IPS DF 4.7 (cell line): ENCODE measurements around the gene DAZAP1.

Source experiments
- DNase-seq: peaks from one replicate; pipeline ENCODE4 v3.0.0-alpha.2; 2013; ENCODE audit warnings: low spot score; ENCODE audit errors: extremely low read depth

The DAZAP1 gene

DNA sequence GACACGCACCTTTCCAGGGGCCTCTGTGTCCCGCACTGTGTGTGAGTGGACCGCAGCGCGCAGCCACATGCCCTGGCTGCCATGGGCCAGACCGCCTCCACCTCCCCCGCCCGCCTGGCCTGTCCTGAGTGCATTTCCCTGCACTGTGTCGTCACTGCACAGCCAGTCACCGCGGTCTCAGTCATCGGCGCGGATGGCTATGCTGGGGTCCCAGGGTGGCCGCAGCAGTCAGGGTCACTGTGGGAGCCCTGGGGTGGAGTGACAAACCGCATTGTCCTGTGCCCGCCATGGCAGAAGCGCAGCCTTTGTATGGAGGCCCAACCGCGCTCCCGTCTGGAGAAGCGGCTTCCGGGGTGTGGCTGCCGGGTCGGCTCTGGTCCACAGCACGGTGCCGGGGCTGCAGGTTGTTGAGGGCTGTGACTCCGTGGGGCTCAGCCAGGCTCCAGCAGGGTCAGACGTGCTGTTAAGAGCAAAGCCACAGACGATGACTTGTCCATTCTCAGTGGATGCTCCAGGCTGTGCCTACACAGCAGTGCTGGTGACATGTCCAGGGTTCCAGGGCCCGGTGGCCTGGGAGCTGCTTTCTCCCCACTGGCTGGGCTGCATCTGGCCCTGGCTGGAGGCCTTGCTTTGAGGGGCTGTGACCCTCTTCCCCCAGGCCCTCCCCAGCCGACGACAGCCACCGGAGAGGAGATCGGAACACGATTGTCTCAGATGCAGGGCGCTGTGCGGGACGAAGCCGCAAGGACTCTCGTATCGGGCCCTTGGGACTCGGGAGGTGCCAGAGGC is 30.0 kb upstream of the DAZAP1 start:
- no peak for DNase-seq

DNA sequence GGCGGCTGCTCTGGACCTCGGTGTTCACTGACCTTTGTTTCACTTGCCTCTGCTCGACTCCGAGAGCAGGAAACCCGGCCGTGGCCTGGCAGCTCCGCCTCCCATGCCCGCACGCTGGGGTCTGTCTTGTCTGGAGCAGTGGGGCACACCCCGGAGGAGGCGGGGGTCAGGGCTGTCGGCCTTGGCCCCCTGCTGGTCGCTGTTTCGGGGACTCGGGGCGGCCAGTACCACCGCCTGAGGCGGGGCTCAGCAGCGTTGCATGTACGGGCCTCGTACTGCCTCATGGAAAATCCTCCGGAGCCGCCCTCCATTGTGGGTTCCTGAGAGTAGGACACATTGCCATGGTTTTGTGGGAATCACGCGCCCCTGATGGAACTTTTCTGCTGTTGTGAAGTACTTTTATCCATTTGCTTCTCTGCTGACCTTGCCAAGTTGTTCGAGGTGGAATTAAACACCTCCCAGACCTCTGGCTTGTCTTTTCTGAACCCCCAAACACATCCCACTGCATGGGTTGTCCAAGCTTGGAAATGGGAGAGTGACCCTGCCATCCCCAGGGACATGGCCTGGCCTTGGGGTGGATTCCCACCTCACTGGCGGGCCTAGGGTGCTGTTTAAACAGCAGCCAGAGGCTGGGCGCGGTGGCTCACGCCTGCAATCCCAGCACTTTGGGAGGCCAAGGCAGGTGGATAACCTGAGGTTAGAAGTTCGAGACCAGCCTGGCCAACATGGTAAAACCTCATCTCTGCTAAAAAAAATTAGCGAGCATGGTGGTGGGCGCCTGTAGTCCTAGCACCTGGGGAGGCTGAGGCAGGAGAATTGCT is 29.2 kb upstream of the DAZAP1 start:
- no peak for DNase-seq

- DNase-seq = no peak
These were observed 28.1 kb upstream of the DAZAP1 start for GRCh38 chr19:1379126-1379905.

- DNase-seq = no peak
These were observed 27.4 kb upstream of the DAZAP1 start for GRCh38 chr19:1379961-1380489.

DNA sequence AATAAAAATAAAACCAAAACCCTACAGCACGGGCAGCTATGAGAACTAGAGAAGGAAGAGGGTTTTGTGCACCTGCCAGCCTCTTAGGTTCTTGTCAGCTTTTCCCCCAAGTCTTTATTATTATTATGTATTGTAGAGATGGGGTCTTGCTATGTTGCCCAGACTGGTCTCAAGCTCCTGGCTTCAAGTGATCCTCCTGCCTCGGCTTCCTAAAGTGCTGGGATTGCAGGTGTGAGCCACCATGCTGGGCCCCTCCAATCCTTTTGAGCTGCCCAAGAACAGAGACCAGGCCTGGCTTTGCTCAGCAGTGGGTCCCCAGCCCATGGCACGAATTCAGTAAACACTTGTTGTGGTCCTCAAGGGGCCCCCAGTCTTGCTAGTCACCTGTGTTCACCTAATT is 25.1 kb upstream of the DAZAP1 start:
- no peak for DNase-seq

DNA sequence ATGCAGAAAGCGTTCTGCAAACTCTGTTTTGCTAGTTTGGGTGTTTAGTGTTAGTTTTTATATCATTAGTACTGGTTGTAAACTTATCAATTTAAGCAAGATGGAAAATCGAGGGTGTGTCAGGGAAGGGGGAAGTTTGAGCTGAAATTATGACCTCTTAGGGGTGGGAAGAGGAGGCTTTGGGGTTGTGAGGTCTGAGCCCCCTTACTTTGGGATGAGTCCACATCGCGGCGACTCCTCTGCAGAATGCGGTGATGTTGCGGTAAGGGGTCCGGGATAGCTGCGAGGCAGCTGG is 24.4 kb upstream of the DAZAP1 start:
- DNase-seq = no peak

GRCh38 chr19:1383312-1384084 is 23.9 kb upstream of the DAZAP1 start, which contains the start of gene NDUFS7:
TSS of gene NDUFS7 (plus strand) at chr19:1383907. CDS start at chr19:1383927, 20 bp downstream.
- DNase-seq = no peak

DNA sequence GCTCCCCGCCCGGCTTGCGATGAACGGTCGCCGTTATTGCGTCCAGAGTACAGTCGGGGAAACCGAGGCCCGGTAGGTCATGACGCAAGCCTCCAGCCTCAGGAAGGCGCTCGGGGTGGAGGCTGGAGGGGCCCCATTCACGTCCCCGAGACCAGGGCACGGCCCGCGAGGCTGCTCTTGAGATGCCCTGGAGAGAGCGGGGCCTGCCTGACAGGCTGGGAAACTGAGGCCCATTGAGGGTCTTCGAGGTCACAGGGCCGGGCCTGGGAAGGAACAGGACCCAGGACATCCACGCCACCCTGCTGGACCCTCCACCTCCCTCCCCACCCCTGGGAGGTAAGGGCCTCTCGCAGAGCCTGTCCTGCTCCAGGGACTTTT is 23.3 kb upstream of the DAZAP1 start:
- DNase-seq = no peak

DNA sequence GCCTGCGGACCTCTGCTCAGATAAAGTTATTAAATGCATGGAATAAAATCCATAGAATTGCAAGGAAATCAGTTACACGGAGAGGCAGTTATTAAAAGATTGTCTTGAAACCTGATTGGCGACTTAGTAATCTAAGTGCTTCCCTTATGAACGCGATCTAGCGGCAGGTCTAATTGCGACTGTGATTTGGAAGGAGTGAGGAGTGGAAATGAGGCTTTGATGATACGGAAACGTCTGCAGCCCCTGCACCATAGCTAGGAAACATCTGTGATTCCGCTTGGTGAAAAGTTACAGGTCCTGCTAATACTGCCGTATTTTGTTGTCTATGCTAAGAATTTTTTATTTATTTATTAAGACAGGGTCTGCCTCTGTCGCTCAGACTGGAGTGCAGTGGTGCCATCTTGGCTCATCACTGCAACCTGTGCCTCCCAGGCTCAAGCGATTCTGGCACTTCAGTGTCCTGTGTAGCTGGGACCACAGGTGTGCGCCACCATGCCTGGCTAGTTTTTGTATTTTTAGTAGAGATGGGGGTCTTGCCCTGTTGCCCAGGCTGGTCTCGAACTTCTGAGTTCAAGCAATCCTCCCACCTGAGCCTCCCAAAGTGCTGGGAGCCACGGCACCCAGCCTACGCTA is 22.8 kb upstream of the DAZAP1 start:
- DNase-seq = no peak

GRCh38 chr19:1385816-1386215 is 21.6 kb upstream of the DAZAP1 start:
- DNase-seq = no peak

- no peak for DNase-seq
These were observed 20.3 kb upstream of the DAZAP1 start for GRCh38 chr19:1386945-1387683.

- no peak for DNase-seq
These were observed 19.4 kb upstream of the DAZAP1 start for GRCh38 chr19:1387684-1388636.

DNA sequence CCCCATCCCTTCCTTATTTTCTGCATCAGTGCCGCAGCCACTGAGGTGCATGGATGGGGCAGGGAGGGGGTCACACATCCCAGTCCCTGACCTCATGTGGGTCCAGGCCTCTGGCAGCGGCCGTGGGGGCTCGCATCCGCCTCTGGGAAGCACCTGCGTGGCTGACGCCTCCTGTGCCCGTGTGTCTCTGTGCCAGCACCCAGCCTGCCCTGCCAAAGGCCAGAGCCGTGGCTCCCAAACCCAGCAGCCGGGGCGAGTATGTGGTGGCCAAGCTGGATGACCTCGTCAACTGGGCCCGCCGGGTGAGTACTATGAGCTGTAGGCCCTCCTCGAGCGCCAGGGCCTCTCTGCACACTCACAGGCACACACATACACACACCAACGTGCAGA is 18.8 kb upstream of the DAZAP1 start:
- no peak for DNase-seq

GRCh38 chr19:1389033-1389940 is 18.1 kb upstream of the DAZAP1 start:
- no peak for DNase-seq

GRCh38 chr19:1390890-1391423 is 16.4 kb upstream of the DAZAP1 start:
- no peak for DNase-seq

- no peak for DNase-seq
These were observed 15.0 kb upstream of the DAZAP1 start for GRCh38 chr19:1392407-1392806.

DNA sequence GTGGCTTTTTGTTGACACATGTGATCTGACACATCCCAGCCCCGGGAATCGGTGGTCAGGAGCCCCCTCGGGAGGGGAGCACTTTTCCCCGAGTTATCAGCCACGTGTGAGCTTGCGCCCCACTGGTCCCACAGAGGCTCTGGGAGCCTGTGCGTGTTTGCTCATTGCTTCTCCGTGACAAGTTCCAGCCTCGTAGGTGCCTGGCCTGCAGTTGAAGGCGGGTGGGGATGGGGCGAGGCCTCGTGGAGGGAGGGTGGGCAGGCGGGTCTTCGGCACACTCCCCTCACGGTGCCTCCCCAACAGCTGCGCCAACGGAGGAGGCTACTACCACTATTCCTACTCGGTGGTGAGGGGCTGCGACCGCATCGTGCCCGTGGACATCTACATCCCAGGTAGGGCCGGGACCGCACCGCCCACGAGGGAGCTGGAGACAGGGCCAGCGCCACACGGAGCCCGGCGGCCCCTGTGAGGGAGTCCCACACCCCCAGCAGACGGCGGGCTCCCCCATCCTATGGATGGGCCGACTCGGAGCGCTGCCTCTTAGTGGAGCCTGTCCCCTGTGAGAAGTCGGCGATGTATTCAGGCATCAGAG is 14.4 kb upstream of the DAZAP1 start:
- no peak for DNase-seq
